Stimulated activated CD8-positive, alpha-beta memory T cell treated with anti-CD3 and anti-CD28 coated beads, Interleukin-7, amount 100 ng/mL, for 4 hours (primary cell): ENCODE results near the gene ATCAY.
"Not testable (repeated sequence)": the region's sequence is repeated elsewhere in the genome, so short reads cannot be mapped to it uniquely, and the experiment has no call there.

Experiments
- DNase-seq, 2 donors: peaks; one replicate each; pipeline ENCODE4 v3.0.0-alpha.2; 2020; ENCODE audit warnings: low read depth in 2 of 2

The ATCAY gene

DNA sequence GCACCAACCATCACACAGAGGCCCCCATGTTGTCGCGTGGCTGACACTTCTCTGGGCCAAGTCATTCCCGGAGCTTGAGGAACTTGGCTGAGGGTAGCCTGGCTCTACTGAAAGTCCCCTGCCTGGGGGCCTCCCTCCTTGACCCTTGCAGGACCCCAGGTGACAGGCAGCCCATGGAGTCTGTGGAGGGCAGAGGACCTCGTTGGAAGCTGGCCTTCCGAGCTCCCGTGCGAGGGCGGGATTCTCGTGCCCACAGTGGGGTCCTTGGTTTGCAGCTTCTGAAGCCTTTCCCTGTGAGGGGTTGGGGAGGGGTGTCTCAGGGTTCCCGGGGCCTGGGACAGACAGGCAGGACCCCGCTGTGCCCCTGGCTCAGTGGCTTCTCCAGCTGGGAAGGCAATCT, 68.8 kb downstream of the ATCAY start:
- no peak for DNase-seq

DNA sequence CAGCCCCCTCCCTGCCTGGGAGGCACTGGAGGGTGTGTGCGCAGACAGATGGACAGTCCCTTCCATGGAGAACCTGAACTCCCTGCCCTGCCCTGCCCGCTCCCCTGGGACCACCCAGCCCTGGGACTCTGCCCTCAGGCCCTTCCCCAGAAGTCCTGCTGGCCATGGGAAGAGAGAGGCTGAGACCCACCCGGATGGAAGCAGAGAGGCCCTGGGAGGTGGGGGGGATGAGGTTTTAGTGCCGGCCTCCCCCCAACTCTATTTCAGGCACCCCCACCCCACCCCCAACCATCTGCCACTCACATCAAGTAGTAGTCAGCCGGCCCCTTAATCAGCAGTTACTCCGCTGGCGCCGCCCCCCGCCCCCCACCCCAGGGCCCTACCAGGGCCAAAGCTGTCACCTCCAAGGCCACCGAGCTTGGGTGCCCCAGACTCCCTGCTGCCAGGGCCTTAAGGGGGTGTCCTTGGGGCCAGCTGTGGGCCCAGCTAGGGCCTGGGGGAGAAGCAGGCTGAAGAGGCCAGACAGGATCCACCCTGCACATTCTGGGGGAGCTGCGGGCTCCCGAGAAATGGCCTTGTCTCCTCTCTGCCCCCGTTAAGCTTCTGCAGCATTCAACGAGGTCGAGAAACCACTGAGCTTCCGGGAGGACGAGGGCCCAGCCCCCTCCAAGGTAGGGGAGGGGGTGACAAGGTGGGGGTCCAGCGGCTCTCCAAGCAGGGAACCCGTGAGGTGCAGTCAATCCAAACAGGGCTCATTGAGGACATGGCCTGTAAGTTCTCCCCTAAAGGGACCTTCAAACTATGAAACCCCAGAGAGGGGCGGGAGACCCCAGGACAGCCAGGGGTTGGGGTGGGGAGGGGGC, 69.7 kb downstream of the ATCAY start:
- no peak for DNase-seq

DNA sequence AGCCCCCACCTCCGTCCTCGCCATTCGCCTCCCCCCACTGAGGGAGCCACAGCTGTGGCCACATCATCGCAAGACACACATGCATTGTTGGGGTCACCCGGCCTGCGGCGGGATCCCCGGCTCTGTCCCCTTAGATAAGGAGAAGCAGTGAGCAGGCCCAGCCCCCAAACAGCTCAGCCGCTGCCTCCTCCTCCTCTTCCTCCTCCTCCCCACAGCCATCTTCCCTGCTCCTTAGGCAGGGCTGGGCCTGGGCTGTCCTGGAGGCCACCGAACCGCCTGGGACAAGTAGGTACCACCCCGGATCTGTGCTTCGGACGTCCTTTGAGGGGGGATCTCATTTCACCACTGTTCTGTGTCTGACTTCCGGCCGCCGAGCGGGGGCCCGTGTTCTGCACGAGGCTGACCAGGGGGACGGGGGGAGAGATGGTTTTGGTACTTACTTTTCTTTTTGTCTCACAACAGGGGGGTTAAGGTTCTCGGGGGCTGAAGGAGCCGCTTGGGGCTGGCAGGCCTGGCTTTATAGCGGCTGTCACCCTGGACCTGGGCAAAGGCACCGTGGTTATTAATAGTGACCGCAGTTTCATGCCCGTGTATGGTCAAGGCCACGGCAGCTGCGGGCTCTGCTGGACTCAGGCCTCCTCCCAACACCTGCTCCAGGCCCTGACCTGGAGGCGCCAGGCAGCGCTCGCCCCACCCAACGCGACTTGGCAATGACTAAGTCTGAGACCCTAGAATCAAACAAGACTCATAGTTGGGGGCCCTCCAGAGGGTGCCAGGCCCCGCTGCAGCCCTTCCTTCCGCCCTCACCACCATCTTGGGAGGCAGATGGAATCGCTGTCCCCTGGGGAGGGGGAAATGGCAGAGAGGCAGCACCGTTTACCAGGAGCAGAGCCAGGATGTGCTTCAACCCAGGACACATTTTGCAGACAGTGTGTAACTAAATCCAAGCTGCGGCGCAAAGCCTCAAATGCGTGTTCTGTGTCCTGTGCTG, 70.7 kb downstream of the ATCAY start:
- no peak for DNase-seq

DNA sequence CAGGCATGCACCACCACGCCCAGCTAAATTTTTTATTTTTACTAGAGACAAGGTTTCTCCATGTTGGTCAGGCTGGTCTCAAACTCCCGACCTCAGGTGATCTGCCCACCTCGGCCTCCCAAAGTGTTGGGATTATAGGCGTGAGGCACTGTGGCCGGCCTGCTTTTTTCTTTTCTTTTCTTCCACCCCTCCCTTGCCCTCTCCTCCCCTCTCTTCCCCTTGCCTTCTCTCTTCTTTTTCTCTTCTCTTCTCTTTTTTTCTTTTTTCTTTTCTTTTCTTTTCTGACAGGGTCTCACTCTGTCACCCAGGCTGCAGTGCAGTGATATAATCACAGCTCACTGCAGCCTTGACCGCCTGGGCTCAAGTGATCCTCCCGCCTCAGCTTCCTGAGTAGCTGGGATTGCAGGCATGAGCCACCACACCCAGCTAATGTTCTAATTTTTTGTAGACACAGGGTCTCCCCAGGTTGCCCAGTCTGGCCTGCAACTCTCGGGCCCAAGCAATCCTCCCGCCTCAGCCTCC, 72.3 kb downstream of the ATCAY start:
- not testable (repeated sequence) for DNase-seq

DNA sequence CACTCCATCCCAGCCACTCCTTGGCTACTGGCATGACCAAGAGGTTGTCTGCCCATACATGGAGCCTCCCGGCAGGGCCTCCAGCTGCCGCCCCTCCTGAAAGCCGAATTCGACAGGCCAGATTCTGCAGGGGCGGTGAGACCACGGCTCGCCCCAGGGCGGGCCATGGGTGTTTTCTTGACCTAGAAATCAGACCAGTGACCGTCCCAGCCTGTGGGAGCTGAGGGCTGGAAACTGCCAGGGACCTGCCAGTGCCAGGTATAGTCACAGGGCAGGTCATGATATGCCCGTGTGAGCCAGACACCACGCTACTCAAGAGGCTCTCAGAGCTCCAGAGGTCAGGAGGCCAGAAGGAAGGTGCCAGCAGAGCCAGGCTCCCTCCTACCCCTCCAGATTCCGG, 73.6 kb downstream of the ATCAY start:
- DNase-seq: no peak

DNA sequence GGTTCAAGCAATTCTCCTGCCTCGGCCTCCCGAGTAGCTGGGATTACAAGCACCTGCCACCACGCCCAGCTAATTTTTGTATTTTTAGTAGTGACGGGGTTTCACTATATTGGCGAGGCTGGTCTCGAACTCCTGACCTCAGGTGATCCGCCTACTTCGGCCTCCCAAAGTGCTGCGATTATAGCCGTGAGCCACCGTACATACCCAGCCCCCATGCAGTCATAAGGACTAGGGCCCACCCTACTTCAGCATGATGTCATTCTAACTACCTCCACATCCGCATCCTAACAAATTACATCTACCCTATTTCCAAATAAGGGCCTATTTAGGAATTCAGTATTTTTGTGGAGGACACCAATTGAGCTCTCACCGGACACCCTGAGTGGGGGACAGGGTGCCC, 74.8 kb downstream of the ATCAY start:
- not testable (repeated sequence) for DNase-seq

DNA sequence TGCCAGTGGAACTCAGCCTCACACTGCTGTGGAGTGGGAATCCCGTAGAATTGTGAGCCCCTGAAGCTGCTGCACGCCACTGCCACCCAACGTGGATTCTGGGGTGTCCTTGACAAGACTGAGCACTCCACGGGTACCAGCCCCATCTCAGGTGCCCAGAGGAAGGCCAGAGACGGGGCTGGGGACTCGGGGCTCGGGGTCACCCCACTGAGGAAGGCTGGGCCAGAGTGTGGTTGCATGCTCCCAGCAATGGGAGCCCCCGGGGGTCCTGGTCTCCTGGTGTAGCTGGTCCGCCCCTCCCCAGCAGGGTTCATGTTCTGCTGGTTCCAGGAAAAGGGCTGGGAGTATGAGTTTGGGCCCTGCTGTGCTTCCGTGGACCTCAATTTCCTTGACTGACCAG, 75.2 kb downstream of the ATCAY start:
- DNase-seq: no peak

DNA sequence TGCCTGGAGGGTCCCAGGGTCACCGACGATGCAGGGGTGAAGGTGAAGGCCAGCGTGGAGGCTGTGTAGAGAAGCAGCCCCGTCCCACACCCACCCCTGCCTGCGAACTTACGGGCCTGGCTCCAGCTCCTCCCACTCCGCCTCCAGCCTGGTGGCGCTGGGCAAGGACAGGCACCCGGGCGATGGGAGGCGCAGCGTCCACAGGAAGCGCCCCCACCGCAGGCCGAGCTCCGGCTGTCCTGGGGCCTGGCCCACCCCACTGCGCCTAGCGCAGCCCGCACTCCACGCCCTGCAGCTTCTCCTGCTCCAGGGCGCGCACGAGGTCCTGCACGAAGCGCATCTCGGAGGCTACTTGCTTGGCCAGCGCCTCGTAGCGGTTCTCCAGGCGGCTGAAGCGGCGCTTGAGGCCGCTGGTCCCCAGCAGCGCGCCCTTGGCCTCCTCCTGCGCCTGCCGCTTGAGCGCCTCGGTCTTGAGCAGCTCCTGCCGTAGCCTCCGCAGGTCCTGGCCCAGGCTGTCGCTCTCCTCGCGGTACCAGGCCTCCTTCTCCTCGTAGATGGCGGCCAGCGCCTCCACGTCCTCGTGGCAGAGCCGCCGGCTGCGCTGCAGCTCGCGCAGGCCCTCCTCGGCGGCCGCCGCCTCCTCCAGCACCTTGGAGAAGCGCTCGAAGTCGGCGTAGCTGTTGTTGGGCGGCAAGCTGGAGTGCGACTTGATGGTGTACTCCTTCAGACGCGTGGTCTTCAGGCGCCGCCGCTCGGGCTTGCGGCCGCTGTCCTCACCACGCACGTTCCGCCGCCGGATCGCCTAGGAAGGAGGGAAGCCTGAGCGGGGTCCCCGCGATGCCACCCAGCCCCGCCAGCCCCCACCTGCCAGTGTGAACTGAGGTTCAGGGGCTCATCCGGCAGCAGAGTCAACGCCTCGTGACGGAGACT, 78.6 kb downstream of the ATCAY start:
- DNase-seq: no peak

DNA sequence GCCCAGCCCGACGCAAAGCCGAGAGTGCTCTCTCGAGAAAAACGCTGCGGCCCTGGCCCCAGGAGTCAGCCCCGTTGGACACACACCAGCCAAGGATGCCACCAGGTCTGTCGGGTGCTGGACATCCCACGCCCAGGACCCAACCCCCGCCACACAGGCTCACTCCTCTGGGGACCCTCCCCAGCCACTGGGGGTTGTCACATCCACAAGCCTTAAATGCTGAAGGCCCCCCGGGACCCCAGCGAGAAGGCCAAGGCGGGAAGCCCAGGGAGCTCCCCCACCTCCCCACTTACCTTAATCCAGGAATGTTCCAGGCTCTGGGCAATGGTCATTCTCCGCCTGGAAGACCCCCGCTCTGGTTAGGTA, 79.3 kb downstream of the ATCAY start:
- DNase-seq: no peak

DNA sequence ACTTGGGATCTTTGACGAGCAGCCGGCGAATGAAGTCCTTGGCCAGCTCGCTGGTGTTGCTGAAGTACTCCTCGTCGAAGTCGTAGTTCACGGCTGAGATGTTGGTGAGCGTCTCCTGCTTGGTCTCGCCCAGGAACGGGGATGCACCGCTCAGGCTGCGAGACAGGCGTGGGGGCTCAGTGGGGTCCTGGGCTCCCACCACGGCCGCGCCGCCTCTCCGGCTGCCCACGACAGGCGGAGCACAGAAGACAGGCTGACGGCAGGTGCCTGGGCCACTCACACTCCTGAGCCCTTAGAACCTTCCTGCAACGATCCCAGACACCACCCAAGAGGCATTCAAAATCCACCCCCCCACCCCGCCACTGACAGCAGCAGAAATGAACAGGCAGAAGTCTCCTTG, 80.5 kb downstream of the ATCAY start:
- no peak for DNase-seq

DNA sequence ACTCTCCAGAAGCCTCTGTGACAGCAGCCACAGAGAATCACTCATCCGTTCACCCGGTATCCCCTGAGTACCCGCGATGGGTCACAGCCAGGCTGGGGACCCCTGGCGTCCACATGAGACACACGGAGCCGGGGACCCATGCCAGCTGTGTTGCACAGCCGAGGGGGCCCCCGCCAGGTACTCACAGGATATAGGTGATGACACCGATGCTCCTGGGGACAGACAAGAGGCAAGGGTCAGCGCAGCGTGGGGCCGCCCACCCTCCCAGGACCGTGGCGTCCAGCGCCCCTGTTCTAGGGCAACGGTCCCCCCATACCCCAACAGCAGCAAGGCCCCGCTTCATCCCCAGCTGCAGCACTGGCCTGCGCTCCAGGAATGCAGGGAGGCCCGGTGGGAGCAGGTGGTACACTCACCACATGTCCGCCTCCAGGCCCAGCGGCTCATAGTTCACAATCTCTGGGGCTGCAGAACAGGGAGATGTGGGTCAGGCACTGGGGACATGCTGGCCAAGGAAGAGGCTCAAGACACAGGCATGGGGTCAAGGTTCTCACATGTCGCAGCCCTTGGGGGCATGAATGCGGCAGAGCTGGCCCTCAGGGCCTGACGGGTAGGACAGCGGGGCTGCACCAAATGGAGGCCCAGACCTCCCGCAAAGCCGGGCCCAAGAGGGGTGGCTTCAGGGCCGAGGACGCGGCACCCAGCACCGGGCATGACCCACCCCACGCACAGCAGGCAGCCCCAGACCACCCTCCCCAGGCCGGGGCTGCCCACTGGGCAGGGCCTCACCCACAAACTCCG, 83.2 kb downstream of the ATCAY start:
- DNase-seq: no peak

DNA sequence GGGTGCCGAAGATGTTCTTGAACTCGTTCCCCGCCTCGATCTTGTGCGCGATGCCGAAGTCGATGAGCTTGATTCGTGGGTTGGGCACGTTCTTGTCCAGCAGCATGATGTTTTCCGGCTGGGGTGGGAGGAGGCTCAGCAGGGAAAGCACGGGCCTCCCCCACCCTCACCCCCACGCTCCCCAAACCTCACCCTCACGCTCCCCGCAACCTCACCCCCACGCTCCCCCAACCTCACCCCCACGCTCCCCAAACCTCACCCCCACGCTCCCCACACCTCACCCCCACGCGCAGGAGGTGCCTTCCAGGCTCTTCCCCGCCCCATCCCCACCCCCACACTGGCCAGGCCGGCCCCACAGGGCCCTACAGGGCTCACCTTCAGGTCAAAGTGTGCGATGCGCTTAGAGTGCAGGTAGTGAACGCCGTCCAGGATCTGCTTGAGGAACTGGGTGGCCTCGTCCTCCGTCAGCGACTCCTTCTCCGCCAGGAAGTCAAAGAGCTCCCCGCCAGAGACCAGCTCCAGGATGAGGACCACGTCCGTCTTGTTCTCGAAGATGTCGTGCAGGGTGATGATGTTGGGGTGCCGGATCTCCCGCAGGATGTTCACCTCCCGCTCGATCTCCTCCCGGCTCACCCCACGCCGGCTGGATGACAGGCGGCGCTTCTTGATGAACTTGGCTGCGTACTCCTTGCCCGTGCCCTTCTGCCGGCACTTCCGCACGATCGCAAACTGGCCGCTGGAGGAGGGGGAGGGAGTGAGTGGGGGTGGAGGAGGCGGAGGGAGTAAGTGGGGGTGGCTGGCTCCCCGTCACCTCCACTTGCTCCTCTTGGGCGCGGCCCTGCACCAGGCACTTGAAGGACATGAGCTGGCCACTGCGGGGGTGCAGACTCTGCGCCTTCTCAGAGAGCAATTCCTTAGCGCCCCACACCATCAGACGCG, 84.0 kb downstream of the ATCAY start:
- no peak for DNase-seq

DNA sequence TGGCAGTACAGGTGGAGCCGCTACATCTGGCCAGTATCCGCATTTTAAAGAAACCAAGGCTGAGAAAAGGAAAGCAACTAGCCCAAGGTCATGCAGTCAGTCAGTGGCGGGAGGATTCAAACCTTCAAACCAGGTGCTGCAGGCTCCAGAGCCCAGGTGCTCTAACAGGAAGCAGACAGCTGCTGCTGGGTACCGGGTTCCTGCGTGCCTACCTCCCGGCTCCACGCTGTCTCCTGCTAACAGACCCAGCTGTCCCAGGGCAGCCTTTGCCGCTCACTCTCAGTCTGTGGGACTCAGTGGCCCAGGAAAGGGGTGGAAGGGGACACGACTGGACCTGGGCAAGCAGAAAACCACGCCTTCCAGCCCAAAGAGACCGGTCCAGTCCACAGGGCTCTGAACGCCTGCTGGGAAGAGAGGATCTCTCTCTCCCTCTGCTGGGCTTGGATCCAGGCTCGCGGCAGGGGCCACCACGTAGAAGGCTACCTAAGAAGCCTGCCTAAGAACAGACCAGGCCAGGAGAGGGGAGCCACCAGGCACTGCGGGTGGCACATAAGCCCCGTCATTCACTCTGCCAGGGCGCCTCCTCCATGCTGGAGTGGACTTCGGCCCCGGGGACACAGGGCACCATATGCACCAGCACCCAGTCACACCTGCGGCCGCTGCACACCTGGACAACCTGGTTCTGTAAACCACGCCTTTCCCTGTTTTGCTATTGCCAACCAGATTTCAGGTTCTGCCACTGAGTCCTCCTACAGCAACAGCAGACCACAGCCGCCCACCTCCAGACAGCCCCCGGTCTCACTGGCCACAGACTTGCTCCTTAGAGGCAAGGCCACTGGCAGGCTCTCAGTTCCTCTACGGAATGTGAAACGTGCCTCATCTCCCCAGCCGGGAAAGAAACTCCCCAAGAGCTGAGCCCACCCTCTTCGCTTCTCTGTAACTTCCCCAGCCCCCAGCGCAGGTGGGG, 85.8 kb downstream of the ATCAY start:
- DNase-seq: no peak

DNA sequence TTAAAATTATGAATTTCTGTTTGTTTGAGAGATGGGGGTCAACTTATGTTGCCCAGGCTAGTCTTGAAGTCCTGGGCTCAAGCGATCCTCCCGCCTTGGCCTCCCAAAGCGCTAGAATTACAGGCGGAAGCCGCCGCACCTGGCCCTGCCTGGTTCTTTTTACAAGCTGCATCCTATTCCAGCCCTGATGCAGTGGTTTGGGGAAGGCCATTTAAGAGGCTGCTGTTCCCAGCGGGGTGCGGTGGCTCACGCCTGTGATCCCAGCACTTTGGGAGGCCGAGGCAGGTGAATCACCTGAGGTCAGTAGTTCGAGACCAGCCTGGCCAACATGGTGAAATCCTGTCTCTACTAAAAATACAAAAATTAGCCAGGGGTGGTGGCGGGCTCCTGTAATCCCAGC, 87.5 kb downstream of the ATCAY start:
- not testable (repeated sequence) for DNase-seq

DNA sequence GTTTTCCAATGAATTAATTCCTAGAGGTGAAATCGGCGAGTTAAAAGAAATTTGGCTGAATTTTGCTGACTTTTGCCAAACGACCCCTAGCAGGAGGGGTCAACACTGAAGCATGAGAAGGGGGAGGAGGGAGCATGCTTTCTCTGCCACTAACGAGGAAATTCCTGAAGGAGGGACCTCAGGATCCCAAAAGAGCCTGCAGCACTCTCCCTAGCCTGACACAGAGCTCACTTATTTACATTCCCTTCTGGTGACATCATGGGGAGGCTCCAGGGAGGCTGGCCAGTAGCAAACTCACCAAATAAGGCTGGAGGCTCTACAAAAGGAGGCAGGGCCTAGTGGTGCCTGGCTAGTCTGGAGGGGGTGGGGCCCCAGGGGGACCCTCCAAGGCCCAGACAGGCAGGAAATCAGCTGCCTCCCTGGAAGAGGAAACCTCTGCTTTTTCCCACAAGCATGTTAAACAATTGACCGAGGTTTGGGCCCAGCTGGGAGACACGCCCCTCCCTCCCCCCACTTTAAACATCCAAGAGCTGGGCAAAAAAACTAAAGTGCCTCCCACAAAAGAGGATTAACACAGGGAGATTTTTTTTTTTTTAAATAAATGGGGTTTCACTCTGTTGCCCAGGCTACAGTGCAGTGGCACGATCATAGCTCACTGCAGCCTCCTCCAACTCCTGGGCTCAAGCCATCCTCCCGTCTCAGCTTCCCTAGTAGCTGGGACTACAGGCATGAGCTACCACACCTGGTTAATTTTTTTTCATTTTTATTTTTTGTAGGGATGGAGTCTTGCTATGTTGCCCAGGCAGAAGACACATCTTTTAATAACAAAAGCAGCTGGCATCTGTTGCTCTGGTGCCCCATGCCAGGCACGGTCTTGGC, 88.3 kb downstream of the ATCAY start:
- DNase-seq: no peak

DNA sequence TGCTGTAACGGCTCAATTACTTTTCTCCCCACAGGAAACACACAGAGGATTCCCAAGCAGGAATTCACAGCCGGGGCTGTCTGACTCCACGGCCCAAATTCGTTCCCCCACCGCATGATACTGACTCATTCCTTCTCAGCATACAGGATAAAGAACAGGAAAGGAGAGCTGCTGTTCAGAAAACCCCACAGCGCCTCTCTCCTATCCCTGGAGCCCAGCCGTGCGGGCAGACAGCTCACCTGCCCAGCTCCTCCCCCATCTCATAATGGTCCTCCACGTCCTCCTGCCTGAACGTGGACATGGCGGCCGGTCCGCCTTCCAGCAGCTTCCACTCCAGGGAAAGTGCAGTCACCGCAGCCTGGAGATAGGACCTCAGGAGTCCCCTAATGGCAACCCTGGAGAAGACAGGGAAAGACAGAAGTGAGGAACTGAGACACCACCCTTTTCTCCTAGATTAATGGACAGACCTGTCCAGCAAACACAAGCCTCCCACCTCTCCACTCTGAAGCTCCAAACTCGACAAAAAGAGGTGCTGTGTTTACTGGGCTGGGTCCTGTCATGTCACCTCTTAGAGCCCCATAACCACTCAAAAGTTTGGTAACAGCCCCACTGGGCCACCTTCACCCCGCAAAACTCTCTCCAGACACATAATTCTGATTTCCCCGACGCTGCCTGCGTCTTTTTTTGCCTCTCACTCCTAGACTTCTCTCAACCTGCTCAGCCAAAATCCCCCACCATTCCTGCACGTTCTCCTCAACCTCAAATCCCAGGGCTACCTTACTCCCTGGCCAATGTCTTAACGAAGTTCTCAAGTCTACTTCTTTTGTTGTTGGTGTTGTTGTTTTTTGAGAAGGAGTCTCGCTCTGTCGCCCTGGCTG, 89.2 kb downstream of the ATCAY start:
- DNase-seq: no peak
